GM18907 (cell line): ENCODE measurements around the gene AZU1.

Experiments used
- ATAC-seq: cut with Tn5 transposase; IDR thresholded peaks from one replicate; pipeline ENCODE4 v1.9.1; 2021; ENCODE audit warnings: mild to moderate bottlenecking, moderate library complexity; ENCODE audit not compliant: unreplicated experiment

The AZU1 gene

GRCh38 chr19:827710-828321, at the start of gene AZU1:
TSS of gene AZU1 (plus strand) at chr19:827837. CDS start at chr19:827847, 10 bp downstream.
- no peak for ATAC-seq

- ATAC-seq: no peak
Observed at GRCh38 chr19:778910-779653, 48.6 kb upstream of the AZU1 start.

- ATAC-seq: no peak
Observed at GRCh38 chr19:780935-781334, 46.7 kb upstream of the AZU1 start.

- ATAC-seq: no peak
Observed at GRCh38 chr19:781800-782184, 45.8 kb upstream of the AZU1 start.

GRCh38 chr19:782185-782877, 45.3 kb upstream of the AZU1 start:
- ATAC-seq: no peak

- no peak for ATAC-seq
Observed at GRCh38 chr19:782878-783668, 44.6 kb upstream of the AZU1 start.

- no peak for ATAC-seq
Observed at GRCh38 chr19:784541-784940, 43.1 kb upstream of the AZU1 start.

GRCh38 chr19:787536-787935, 40.1 kb upstream of the AZU1 start:
- no peak for ATAC-seq

GRCh38 chr19:788686-788982, 39.0 kb upstream of the AZU1 start:
- no peak for ATAC-seq

- ATAC-seq: no peak
Observed at GRCh38 chr19:788983-789700, 38.5 kb upstream of the AZU1 start.

- no peak for ATAC-seq
Observed at GRCh38 chr19:789701-790060, 38.0 kb upstream of the AZU1 start.

- no peak for ATAC-seq
Observed at GRCh38 chr19:791007-791566, 36.5 kb upstream of the AZU1 start.

- ATAC-seq: no peak
Observed at GRCh38 chr19:791567-792305, 35.9 kb upstream of the AZU1 start.

GRCh38 chr19:792306-792885, 35.2 kb upstream of the AZU1 start:
- ATAC-seq: no peak

- no peak for ATAC-seq
Observed at GRCh38 chr19:793806-794205, 33.8 kb upstream of the AZU1 start.

- no peak for ATAC-seq
Observed at GRCh38 chr19:795073-795611, 32.5 kb upstream of the AZU1 start.

- no peak for ATAC-seq
Observed at GRCh38 chr19:795691-796581, 31.7 kb upstream of the AZU1 start.
